ENCODE measurements around the gene DMGDH. TPM values are rescaled to one million over a fixed set of nuclear protein-coding genes. Genes with fewer than 3 reads are reported as not detected.

DMGDH gene
- total and polyA plus RNA-seq, 2 of the 4 experiments (the other 2 are of a cell fraction): 0.18 TPM; not detected in 1

DNA sequence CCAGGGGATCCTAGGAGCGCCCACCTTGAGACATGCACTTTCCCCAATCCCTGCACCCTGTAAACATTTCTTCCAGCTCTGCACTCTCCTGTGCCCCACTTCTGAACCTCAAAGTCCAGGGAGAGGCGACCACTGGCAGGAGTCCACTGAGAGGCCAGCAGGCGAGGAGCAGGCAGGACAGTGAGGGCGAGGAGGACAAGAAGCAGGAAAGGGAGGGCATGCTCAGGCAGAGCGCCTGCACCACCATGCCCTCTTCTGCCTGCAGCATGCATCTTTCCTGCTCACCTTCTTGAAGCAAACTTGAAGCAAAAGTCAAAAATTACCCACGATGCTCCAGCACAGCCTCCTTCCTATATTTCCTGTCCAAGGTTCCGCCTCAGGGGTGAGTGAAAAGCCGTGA is 94.4 kb downstream of the DMGDH start:
- H2BK120ac ChIP-seq (ENCODE audit: low read depth, low read length): peak overlapping the region; percentile 73
- 0 out of 2 replicates have a peak overlapping the region, but pooled peaks have one; percentile 66 for H3K23ac ChIP-seq (ENCODE audit: low read depth, low read length)
- H2AK9ac ChIP-seq (replicated peaks; ENCODE audit: low read depth, low read length, poor library complexity): peak overlapping the region; percentile 37
- no peaks in the 10 kb centered on the region for H3K27me3 ChIP-seq (ENCODE audit: control insufficient read depth, insufficient read depth, low read length)
- dilution Hi-C loops (cut with HindIII; ENCODE audit: low sequenced_read_pairs, unreplicated experiment) (no loop called here), in situ Hi-C loops (cut with MboI; ENCODE audit: low sequenced_read_pairs) (no loop called here), intact Hi-C loops (cut with micrococcal nuclease) (no loop called here)
- H3K36me3 ChIP-seq (ENCODE audit: control insufficient read depth, insufficient read depth, low read length): no peaks in the 10 kb centered on the region
- no TSS peak for BruUV-seq (replicated peaks)
- peak overlapping the region; percentile 29 for H2AFZ ChIP-seq (replicated peaks; ENCODE audit: low read length, poor library complexity)
- H3K79me1 ChIP-seq (ENCODE audit: low read depth in 1 of 2, low read length in 2 of 2): peaks cover 25 to 30% of the 10 kb centered on the region in 2 experiments; a peak in 3 of 4 replicates
- 100% methylated on average over 1 of the region's 8 CpGs; no CpG with 5 or more reads in 1 of the 2 experiments for WGBS, 2 experiments (ENCODE audit: extremely low coverage in 2 of 2, insufficient read length in 1 of 2)
- H3K9me3 ChIP-seq (ENCODE audit: control insufficient read depth, insufficient read depth, low read length): no peaks in the 10 kb centered on the region
- peak overlapping the region; percentile 50; the same call in 1 of the 2 replicates for H3K14ac ChIP-seq (replicated peaks; ENCODE audit: low read depth, low read length)
- no peak overlapping the region for H3K56ac ChIP-seq (ENCODE audit: extremely low read depth, insufficient read depth, low read length)
- peak overlapping the region; percentile 34 for H4K5ac ChIP-seq (ENCODE audit: low read depth, low read length)
- H3K9me1 ChIP-seq (ENCODE audit: insufficient read depth, low read length): peaks cover 14% of the 10 kb centered on the region; the same call in 1 of the 2 replicates
- H4K8ac ChIP-seq (ENCODE audit: low read depth in 2 of 2, low read length in 2 of 2): peak overlapping the region in 1 of 2 experiments; percentile 70; a peak in 2 of 4 replicates
- CTCF ChIA-PET: no interaction called here
- peak overlapping the region; percentile 32; the same call in 1 of the 2 replicates for H2BK20ac ChIP-seq (ENCODE audit: low read depth, low read length)
- no peaks in the 10 kb centered on the region for H4K20me1 ChIP-seq (ENCODE audit: insufficient read depth, low read length)
- no peak overlapping the region for H2BK5ac ChIP-seq (ENCODE audit: low read depth, low read length, poor library complexity, severe bottlenecking)
- H3K4me1 ChIP-seq (ENCODE audit: control insufficient read depth, insufficient read depth, low read length): peaks cover 25% of the 10 kb centered on the region
- H3K4ac ChIP-seq (ENCODE audit: low read depth, low read length): peak overlapping the region; percentile 77
- peak overlapping the region; percentile 50; the same call in 1 of the 2 replicates for H3K18ac ChIP-seq (ENCODE audit: low read depth, low read length)
- peak overlapping the region; percentile 51; the same call in 1 of the 2 replicates for H4K91ac ChIP-seq (ENCODE audit: insufficient read depth, low read depth, low read length)
- no peak overlapping the region for H3K27ac ChIP-seq (ENCODE audit: insufficient read depth, low read length)
- H2BK15ac ChIP-seq (ENCODE audit: low read depth, low read length): no peak overlapping the region
- TF ChIP-seq RAD21 (IDR thresholded peaks at IDR 0.05; ENCODE audit: low read length) (no peak), MXI1 (IDR thresholded peaks at IDR 0.05; ENCODE audit: borderline replicate concordance, low read depth, low read length) (no peak), NFE2L2 (IDR thresholded peaks at IDR 0.05; ENCODE audit: low read depth, low read length) (no peak), CEBPB (IDR thresholded peaks at IDR 0.05; ENCODE audit: low read depth, low read length) (no peak), POLR2A (IDR thresholded peaks at IDR 0.05; ENCODE audit: low read depth, low read length) (no peak), MAFK (IDR thresholded peaks at IDR 0.05; ENCODE audit: low read depth, low read length) (no peak), RFX5 (IDR thresholded peaks at IDR 0.05; ENCODE audit: low read depth, low read length) (no peak), BHLHE40 (IDR thresholded peaks at IDR 0.05; ENCODE audit: low read depth, low read length) (no peak), CHD1 (IDR thresholded peaks at IDR 0.05; ENCODE audit: low read depth, low read length) (no peak), FOS (IDR thresholded peaks at IDR 0.05; ENCODE audit: low read depth, low read length) (no peak), MAZ (IDR thresholded peaks at IDR 0.05; ENCODE audit: borderline replicate concordance, low read depth, low read length) (no peak), RCOR1 (IDR thresholded peaks at IDR 0.05; ENCODE audit: insufficient replicate concordance, low read length) (no peak), SMC3 (IDR thresholded peaks at IDR 0.05; ENCODE audit: low read depth, low read length) (no peak)
- TF ChIP-seq, protein P1, sequence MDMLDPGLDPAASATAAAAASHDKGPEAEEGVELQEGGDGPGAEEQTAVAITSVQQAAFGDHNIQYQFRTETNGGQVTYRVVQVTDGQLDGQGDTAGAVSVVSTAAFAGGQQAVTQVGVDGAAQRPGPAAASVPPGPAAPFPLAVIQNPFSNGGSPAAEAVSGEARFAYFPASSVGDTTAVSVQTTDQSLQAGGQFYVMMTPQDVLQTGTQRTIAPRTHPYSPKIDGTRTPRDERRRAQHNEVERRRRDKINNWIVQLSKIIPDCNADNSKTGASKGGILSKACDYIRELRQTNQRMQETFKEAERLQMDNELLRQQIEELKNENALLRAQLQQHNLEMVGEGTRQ (IDR thresholded peaks at IDR 0.05; ENCODE audit: low read depth, low read length): no peak
- TF ChIP-seq, protein P2, sequence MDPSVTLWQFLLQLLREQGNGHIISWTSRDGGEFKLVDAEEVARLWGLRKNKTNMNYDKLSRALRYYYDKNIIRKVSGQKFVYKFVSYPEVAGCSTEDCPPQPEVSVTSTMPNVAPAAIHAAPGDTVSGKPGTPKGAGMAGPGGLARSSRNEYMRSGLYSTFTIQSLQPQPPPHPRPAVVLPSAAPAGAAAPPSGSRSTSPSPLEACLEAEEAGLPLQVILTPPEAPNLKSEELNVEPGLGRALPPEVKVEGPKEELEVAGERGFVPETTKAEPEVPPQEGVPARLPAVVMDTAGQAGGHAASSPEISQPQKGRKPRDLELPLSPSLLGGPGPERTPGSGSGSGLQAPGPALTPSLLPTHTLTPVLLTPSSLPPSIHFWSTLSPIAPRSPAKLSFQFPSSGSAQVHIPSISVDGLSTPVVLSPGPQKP (IDR thresholded peaks at IDR 0.05; ENCODE audit: borderline replicate concordance, low read depth, low read length): no peak
- TF ChIP-seq, protein P3, sequence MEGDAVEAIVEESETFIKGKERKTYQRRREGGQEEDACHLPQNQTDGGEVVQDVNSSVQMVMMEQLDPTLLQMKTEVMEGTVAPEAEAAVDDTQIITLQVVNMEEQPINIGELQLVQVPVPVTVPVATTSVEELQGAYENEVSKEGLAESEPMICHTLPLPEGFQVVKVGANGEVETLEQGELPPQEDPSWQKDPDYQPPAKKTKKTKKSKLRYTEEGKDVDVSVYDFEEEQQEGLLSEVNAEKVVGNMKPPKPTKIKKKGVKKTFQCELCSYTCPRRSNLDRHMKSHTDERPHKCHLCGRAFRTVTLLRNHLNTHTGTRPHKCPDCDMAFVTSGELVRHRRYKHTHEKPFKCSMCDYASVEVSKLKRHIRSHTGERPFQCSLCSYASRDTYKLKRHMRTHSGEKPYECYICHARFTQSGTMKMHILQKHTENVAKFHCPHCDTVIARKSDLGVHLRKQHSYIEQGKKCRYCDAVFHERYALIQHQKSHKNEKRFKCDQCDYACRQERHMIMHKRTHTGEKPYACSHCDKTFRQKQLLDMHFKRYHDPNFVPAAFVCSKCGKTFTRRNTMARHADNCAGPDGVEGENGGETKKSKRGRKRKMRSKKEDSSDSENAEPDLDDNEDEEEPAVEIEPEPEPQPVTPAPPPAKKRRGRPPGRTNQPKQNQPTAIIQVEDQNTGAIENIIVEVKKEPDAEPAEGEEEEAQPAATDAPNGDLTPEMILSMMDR (conservative IDR thresholded peaks at IDR 0.05; ENCODE audit: low read depth, low read length): no peak
- H3K4me3 ChIP-seq (ENCODE audit: insufficient read depth, low read depth, low read length): no peak overlapping the region
- H3K4me2 ChIP-seq (ENCODE audit: low read depth, low read length): no peak overlapping the region
- H2AK5ac ChIP-seq (ENCODE audit: low read depth, low read length): peak overlapping the region; percentile 52; the same call in 1 of the 2 replicates
- DNase-seq: no peak
- no peak for ATAC-seq (ENCODE audit: low read depth)
- POLR2A ChIA-PET (ENCODE audit: unreplicated experiment): no interaction called here
- H3K9ac ChIP-seq (ENCODE audit: low read depth, low read length): no peak overlapping the region
